Measurements from ENCODE around the gene AKAP8L.

DNA sequence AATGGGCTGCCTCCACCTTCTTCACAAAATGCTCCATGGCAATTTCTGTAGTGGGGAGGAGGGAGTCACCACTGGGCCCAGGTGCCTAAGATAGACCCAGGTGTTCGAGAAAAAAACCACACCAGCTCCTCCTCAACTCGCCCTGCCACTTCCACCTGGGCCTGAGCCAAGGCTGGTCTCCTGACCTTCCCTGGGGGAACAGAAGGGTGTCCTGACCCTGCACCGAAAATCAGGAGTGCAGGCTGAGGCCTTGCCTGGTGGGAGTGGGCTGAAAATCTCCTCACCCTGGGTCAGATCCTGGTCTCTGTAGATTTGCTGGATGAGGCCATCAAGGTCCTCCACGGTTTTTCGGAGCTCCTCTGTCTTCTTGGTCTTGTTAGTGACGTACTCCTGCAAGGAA lies 21.6 kb downstream of the AKAP8L start:
- no peak for TF ChIP-seq EZH2 (IDR thresholded peaks at IDR 0.05; ENCODE audit: borderline replicate concordance, low read depth, low read length, poor library complexity, severe bottlenecking)
- TF ChIP-seq, protein P1, sequence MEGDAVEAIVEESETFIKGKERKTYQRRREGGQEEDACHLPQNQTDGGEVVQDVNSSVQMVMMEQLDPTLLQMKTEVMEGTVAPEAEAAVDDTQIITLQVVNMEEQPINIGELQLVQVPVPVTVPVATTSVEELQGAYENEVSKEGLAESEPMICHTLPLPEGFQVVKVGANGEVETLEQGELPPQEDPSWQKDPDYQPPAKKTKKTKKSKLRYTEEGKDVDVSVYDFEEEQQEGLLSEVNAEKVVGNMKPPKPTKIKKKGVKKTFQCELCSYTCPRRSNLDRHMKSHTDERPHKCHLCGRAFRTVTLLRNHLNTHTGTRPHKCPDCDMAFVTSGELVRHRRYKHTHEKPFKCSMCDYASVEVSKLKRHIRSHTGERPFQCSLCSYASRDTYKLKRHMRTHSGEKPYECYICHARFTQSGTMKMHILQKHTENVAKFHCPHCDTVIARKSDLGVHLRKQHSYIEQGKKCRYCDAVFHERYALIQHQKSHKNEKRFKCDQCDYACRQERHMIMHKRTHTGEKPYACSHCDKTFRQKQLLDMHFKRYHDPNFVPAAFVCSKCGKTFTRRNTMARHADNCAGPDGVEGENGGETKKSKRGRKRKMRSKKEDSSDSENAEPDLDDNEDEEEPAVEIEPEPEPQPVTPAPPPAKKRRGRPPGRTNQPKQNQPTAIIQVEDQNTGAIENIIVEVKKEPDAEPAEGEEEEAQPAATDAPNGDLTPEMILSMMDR (conservative IDR thresholded peaks at IDR 0.05; ENCODE audit: low read depth, low read length), result no peak
